GM18909 (cell line): ENCODE measurements around the gene LHFPL2.

Source experiments
- ATAC-seq: cut with Tn5 transposase; IDR thresholded peaks from one replicate; pipeline ENCODE4 v1.9.1; 2021; ENCODE audit warnings: mild to moderate bottlenecking; ENCODE audit not compliant: unreplicated experiment, poor library complexity

The LHFPL2 gene

GRCh38 chr5:78552729-78553342, 95.7 kb downstream of the LHFPL2 start:
- no peak for ATAC-seq

DNA sequence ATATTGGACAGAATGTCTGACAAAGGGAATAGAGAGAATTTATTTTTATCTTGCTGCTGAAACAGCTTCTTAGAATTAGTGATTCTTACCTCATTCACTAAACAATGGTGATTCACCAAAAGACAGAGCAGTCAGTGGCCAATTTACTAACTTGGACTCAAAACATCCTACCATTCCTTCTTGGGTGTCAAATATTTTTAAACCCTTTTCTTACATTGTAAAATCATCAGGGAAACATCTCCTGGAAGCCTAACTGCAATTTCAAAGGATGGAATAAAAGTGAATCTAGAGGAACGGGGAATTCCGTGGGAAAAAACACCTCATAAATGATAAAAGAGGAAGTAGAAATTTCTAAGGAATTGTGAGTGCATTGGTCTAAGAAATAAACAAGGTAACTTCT, 97.7 kb downstream of the LHFPL2 start:
- no peak for ATAC-seq

DNA sequence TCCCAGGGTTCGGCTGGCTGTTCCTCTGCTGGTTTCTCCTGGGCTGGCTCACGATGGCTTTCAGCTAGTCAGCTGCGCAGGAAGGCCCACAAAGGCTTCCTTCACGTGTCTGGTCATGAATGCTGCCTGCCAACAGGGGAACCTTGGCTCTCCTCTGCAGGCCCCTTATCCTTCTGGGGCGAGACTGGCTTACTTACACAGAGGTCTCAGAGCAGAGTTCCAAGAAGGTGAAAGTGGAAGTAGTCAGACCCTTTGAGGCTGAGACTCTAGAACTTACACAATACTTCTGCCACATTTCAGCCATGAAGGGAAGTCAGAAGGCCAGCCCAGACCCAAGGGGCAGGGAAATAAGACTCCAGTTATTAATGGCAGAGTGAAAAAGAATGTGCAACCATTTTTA, 99.5 kb downstream of the LHFPL2 start:
- no peak for ATAC-seq

DNA sequence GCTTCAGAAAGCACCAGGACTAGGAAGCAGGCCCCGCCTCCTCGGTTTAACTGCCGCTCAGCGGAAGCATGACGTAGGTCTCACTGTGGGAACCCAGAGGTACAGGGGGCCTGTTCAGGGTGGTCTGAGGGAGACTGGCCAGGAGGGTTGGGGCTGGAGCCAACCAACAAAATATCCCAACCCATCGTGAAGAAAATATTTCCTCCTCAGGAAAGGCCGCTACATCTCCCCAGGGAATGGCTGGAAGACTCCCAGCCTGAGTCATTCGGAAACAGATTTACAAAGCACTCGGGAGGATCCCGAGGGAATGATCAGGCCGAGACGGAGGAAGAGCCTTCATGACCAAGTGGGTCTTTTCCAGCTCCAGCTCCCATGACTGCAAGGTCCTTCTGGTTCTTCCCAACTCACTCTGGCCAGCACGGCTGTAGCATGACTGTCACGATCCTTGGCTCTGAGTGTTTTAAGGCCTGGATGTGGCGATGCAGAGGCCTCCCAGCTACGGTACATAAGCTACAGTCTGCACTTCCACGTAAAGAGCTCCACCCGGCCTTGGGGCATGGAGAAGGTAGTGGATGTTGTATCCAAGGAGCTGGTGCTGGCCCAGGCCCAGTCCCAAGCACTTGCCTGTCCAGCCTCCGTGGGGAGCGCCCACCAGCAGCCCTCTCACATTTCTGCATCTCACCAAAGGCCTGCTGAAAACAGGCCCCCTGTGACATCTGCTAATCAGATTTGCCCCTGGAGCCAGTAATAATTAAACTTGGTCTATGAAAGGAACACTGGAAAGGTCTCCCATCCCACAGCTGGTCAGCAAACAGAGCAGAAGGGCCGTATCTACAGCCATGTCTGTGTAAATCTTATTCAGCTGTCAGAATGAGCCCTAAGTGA, 100.6 kb downstream of the LHFPL2 start:
- no peak for ATAC-seq

DNA sequence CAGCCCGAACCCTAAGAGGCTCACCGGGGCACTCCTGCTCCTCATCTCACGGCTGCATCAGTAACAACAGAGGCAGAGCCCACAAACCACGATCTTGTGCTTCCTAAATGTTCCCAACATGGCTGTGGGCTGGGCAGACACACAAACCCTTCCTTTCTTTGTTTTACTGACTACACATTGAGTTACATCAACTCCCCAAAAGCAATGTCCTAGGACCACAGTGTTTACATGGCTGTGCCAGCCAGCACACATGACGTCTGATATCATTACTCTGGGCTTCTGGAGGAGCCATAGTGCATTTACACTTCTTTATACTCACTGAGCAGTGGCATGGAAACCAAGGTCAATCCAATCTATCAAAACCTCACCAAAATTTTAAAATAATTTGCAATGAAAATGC, 101.4 kb downstream of the LHFPL2 start:
- ATAC-seq, result no peak

DNA sequence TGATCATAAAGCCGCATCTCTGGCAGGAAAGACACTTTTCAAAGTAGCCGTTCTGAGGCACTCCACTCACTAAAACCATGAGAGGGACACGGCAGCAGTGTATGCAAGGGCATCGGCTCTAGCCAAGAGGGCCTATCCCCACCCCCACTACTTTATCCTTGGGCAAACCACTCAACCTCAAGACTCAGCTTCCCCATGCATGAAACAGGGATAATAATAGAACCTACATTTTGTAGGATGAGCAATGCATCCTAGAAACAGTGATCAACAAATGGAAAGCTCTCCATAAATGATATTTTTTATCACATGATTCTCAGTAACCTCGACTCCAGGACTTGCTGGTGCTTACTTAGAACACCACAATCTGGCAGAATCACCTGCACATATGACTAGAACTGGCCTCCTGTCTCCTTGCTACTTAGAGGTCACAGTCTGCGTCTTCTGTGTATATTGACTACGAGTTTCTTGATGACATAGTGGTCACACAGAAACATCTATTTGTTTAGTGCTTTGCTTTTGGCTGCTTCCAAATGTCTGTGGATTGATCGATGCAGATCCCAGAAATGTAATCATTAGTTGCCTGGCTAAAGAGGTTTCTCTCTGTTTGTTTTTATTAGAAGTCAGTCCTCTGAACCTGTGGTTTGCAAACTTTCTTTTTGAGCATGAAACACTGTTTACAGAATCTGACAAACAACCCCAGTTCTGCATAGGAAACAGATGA, 102.1 kb downstream of the LHFPL2 start:
- ATAC-seq, result no peak

DNA sequence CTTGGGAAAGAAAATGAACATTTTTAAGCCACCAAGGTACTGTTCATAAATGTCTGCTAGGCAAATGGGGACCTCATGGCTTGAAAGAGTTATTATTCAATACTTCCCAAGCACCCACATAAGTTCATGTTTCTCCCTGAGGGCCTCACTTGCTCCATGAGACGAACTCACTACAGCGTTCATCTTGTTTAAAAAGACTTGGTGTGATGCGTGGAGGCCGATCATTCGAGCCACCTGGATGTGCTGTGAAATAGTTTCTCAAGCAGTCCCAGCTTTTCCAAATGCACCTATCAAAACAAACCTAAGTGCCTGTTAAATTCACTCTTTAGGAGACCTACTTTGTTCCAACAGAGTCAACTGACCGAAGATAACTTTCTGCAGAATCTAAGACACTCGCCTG, 103.2 kb downstream of the LHFPL2 start:
- no peak for ATAC-seq

- ATAC-seq, result no peak
Observed at GRCh38 chr5:78544561-78545201, 103.9 kb downstream of the LHFPL2 start.

DNA sequence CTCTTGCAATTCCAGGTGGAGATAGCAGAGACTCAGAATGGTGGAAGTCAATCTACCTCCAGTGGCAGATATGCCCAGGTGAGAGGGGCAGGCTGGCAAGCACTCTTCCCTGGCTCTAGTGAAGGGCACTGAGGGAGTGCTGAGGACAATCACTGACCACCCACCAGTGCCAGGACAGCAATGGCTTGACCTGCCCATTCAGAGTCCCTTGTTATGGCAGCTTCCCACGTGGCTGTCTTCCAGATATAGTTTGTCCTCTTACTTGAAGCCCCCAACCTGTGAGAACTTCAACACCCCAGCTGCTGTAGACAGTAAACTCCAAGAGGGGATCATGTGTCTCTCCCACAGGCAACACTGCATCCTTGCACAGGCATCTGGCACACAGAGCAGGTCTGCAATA, 104.7 kb downstream of the LHFPL2 start:
- ATAC-seq, result no peak

DNA sequence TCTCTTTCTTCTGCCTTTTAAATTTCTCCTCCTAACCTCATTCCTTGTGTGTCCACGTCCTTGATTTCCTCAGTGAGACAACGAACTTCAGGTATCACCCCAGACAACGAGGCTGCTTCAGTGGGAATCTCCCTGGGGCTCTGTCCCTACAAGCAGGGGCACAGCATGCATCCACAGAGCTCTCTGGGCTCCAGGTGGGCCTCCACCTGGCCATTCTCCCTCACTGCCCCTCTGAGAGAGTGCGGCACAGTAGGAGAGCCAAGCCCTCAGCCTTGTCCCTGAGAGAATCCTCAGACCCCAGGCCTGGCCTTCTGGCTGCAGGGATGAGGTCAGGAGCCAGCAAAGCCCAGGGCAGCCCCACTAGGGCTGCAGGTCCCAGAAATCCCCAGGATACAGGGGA, 105.3 kb downstream of the LHFPL2 start:
- no peak for ATAC-seq

DNA sequence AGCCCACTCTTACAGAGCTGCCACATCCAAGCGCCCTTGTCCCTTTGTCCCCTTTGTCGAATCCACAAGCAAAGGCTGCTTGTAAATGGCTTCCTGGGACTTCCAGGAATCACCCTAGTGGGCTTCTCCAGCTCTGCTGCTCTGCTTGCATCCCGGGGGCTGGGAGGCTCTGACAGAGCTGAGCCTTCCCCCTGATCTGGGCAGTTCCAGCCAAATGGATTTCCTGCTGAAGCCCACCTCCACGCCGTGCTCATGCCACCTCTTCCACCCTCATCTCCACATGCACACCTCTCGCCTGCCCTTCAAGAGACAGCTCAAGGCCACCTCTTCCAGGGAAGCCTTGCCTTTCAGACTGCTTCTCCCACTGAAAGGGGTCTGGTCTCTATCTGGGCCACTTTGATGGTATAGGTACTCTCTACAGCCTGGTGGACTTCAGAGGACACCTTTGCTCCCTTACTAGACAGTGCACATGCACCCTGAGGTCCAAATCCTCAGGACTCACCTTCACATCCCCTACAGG, 106.2 kb downstream of the LHFPL2 start:
- no peak for ATAC-seq

DNA sequence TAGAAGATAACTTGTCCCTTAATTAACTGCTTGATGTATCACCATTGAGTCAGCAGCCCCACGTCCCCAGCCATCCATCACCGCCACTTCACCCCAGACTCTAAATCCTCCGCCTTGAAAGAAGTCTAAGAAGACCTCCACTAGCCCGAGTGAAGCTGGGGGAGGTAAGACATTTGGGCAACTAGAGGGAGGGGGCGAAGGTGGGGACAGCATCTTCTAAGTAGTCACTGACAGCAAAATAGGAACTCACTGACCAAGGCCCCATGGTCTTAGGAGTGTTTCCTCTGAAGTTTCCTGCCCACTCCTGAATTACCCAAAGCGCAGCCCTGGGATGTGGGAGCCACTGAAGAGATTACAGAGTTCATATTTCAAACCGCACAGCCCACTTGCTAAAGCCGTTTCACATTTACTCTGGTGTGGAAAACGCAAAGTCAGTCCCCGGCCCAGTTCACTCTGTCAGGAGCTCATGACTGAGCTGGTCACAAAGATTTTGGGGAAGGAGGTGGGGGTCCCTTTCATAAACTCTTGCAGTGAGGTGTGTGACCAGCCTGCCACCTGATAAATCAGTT, 107.4 kb downstream of the LHFPL2 start:
- no peak for ATAC-seq

- ATAC-seq, result no peak
Observed at GRCh38 chr5:78540335-78541085, 108.1 kb downstream of the LHFPL2 start.

DNA sequence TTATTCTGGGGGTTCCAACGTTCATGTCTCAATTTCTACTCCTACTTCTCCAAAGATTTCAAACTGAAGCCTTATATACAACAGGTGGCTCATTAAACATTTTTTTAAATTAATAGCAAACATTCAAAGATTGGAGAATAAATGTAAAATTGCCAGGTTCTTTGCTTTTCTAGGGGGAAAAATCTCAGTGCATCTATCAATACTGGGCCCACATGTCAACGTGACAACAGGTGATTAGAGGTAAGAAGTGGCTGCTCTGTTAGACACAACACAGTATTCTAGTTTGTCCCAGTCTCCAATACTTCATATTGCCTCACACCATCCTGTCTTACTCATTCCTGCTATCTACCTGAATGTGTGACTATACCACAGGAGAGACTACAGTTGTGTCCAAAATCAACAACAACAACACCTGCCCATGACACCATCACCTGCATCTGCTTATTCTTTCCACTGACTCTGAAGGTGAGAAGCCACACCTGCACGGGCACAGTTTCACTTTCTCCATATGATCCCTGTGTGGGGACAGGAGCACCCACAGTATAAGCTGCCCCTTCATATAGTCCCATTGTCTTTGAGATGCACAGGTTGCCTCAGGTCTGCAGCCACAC, 110.2 kb downstream of the LHFPL2 start:
- ATAC-seq, result no peak

GRCh38 chr5:78537821-78538220, 110.8 kb downstream of the LHFPL2 start:
- no peak for ATAC-seq

DNA sequence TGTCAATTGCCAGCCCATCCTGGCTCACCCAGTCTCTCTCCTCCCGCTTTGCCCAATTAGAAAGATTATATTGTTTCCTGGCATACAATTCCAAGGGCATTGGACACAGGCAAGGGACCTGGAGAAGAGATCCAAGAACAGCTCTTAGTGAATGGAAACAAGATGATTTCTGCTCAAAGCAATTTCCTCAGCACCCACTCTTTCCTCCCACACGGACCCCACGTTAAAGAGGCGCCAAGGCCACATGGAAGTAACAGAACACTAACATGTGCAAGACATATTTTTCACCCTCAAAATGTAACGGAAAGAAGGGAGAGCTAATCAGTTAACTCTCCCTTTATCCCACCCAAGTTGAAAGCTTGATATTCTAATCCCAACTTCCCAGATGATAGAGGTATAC, 111.2 kb downstream of the LHFPL2 start:
- no peak for ATAC-seq

- no peak for ATAC-seq
Observed at GRCh38 chr5:78536661-78537196, 111.8 kb downstream of the LHFPL2 start.

- ATAC-seq, result no peak
Observed at GRCh38 chr5:78534905-78535200, 113.7 kb downstream of the LHFPL2 start.
